ENCODE results near the gene ST3GAL2. TPM values are rescaled to one million over a fixed set of nuclear protein-coding genes. Genes with fewer than 3 reads are reported as not detected.
"Not testable (repeated sequence)": the region's sequence is repeated elsewhere in the genome, so short reads cannot be mapped to it uniquely, and the experiment has no call there.

The ST3GAL2 gene
- total RNA-seq, 2 experiments from 2014 or later = 9.3 to 9.9 TPM

GRCh38 chr16:70364399-70364798 lies 74.5 kb downstream of the ST3GAL2 start:
- H3K27me3 Mint-ChIP-seq (ENCODE audit: low read depth) = no peaks in the 10 kb centered on the region
- peaks cover 20% of the 10 kb centered on the region for H3K36me3 Mint-ChIP-seq (ENCODE audit: low read depth)
- DNase-seq = no peak
- CTCF ChIA-PET = no interaction called here
- H3K4me3 Mint-ChIP-seq = no peak overlapping the region
- no peaks in the 10 kb centered on the region for H3K9me3 Mint-ChIP-seq
- peaks cover 2% of the 10 kb centered on the region for H3K4me1 Mint-ChIP-seq (ENCODE audit: low read depth)
- H3K27ac Mint-ChIP-seq = no peak overlapping the region
- intact Hi-C loops (cut with micrococcal nuclease) = no loop called here

GRCh38 chr16:70359552-70359951 lies 79.3 kb downstream of the ST3GAL2 start:
- CTCF ChIA-PET = interaction anchor here (1.1 to 1.5 kb wide), 2 partner anchors 92 to 105 kb away, joined by 4 read pairs; no protein-coding TSS in a partner anchor
- intact Hi-C loops (cut with micrococcal nuclease) = no loop called here
- H3K4me3 Mint-ChIP-seq = no peak overlapping the region

GRCh38 chr16:70349783-70350182 lies 89.1 kb downstream of the ST3GAL2 start:
- peak; percentile 14 for DNase-seq
- Mint-ChIP-seq H3K27ac (peak overlapping the region; percentile 73), H3K9me3 (no peaks in the 10 kb centered on the region), H3K4me1 (ENCODE audit: low read depth) (peaks cover 43% of the 10 kb centered on the region), H3K4me3 (no peak overlapping the region), H3K27me3 (ENCODE audit: low read depth) (no peaks in the 10 kb centered on the region), H3K36me3 (ENCODE audit: low read depth) (peaks cover 26% of the 10 kb centered on the region)
- CTCF ChIA-PET = no interaction called here
- intact Hi-C loops (cut with micrococcal nuclease) = no loop called here

More at GRCh38 chr16:70359552-70359951, 79.3 kb downstream of the ST3GAL2 start:
- H3K9me3 Mint-ChIP-seq = no peaks in the 10 kb centered on the region
- peaks cover 22% of the 10 kb centered on the region for H3K36me3 Mint-ChIP-seq (ENCODE audit: low read depth)
- no peak overlapping the region for H3K27ac Mint-ChIP-seq
- DNase-seq = no peak
- H3K27me3 Mint-ChIP-seq (ENCODE audit: low read depth) = no peaks in the 10 kb centered on the region
- H3K4me1 Mint-ChIP-seq (ENCODE audit: low read depth) = no peaks in the 10 kb centered on the region

GRCh38 chr16:70348991-70349390 lies 89.9 kb downstream of the ST3GAL2 start:
- intact Hi-C loops (cut with micrococcal nuclease) = no loop called here
- Mint-ChIP-seq H3K36me3 (ENCODE audit: low read depth) (peaks cover 22% of the 10 kb centered on the region), H3K4me3 (peak overlapping the region; percentile 18), H3K9me3 (no peaks in the 10 kb centered on the region), H3K27me3 (ENCODE audit: low read depth) (no peaks in the 10 kb centered on the region), H3K4me1 (ENCODE audit: low read depth) (peaks cover 43% of the 10 kb centered on the region), H3K27ac (peak overlapping the region; percentile 30)
- DNase-seq = no peak
- CTCF ChIA-PET = no interaction called here

- no peak for DNase-seq
- Mint-ChIP-seq H3K27me3 (ENCODE audit: low read depth) (no peaks in the 10 kb centered on the region), H3K27ac (peak overlapping the region; percentile 97), H3K36me3 (ENCODE audit: low read depth) (peaks cover 14% of the 10 kb centered on the region), H3K4me3 (peak overlapping the region; percentile 96), H3K9me3 (no peaks in the 10 kb centered on the region), H3K4me1 (ENCODE audit: low read depth) (peaks cover 38% of the 10 kb centered on the region)
- intact Hi-C loops (cut with micrococcal nuclease) = loop anchor here (1.0 kb wide), 5 partner anchors 35 to 391 kb away; partner anchors contain the start of genes AARS1, DDX19B and ST3GAL2
- CTCF ChIA-PET = interaction anchor here (0.6 to 1.9 kb wide), 2 partner anchors 12 to 47 kb away, joined by 4 to 7 read pairs; partner anchors contain the start of gene DDX19B
Observed at GRCh38 chr16:70345840-70346239, 93.1 kb downstream of the ST3GAL2 start.

GRCh38 chr16:70342016-70342415 lies 96.9 kb downstream of the ST3GAL2 start:
- CTCF ChIA-PET = no interaction called here
- Mint-ChIP-seq H3K36me3 (ENCODE audit: low read depth) (peaks cover 2% of the 10 kb centered on the region), H3K27ac (no peak overlapping the region), H3K4me1 (ENCODE audit: low read depth) (peaks cover 8% of the 10 kb centered on the region), H3K9me3 (no peaks in the 10 kb centered on the region), H3K27me3 (ENCODE audit: low read depth) (no peaks in the 10 kb centered on the region), H3K4me3 (no peak overlapping the region)
- intact Hi-C loops (cut with micrococcal nuclease) = no loop called here
- no peak for DNase-seq

GRCh38 chr16:70341600-70341999 lies 97.3 kb downstream of the ST3GAL2 start:
- no peaks in the 10 kb centered on the region for H3K9me3 Mint-ChIP-seq
- peaks cover 2% of the 10 kb centered on the region for H3K36me3 Mint-ChIP-seq (ENCODE audit: low read depth)
- no peak overlapping the region for H3K27ac Mint-ChIP-seq
- no peak for DNase-seq
- CTCF ChIA-PET = interaction anchor here (0.6 kb wide), 1 partner anchor 35 kb away, joined by 3 read pairs; no protein-coding TSS in a partner anchor
- H3K27me3 Mint-ChIP-seq (ENCODE audit: low read depth) = no peaks in the 10 kb centered on the region
- no peak overlapping the region for H3K4me3 Mint-ChIP-seq
- intact Hi-C loops (cut with micrococcal nuclease) = no loop called here
- peaks cover 8% of the 10 kb centered on the region for H3K4me1 Mint-ChIP-seq (ENCODE audit: low read depth)

- no peaks in the 10 kb centered on the region for H3K9me3 Mint-ChIP-seq
- CTCF ChIA-PET = no interaction called here
- no peak for DNase-seq
- H3K36me3 Mint-ChIP-seq (ENCODE audit: low read depth) = peaks cover 9% of the 10 kb centered on the region
- no peak overlapping the region for H3K27ac Mint-ChIP-seq
- no peaks in the 10 kb centered on the region for H3K4me1 Mint-ChIP-seq (ENCODE audit: low read depth)
- H3K4me3 Mint-ChIP-seq = no peak overlapping the region
- intact Hi-C loops (cut with micrococcal nuclease) = no loop called here
- H3K27me3 Mint-ChIP-seq (ENCODE audit: low read depth) = no peaks in the 10 kb centered on the region
Observed at GRCh38 chr16:70337814-70338213, 101.1 kb downstream of the ST3GAL2 start.

GRCh38 chr16:70332728-70333127 lies 106.2 kb downstream of the ST3GAL2 start:
- H3K4me1 Mint-ChIP-seq (ENCODE audit: low read depth); H3K36me3 Mint-ChIP-seq (ENCODE audit: low read depth); H3K27me3 Mint-ChIP-seq (ENCODE audit: low read depth); DNase-seq; H3K9me3 Mint-ChIP-seq; H3K4me3 Mint-ChIP-seq: not testable (repeated sequence)
- intact Hi-C loops (cut with micrococcal nuclease) = loop anchor here (5.0 kb wide), 1 partner anchor 320 kb away; no protein-coding TSS in a partner anchor
- CTCF ChIA-PET = interaction anchor here (0.6 to 2.8 kb wide), 4 partner anchors 33 to 322 kb away, joined by 3 to 15 read pairs (median 8); no protein-coding TSS in a partner anchor
- peak overlapping the region; percentile 50 for H3K27ac Mint-ChIP-seq

GRCh38 chr16:70331588-70332358 lies 107.1 kb downstream of the ST3GAL2 start:
- Mint-ChIP-seq H3K27ac (peak overlapping the region; percentile 50), H3K9me3 (no peaks in the 10 kb centered on the region), H3K4me1 (ENCODE audit: low read depth) (no peaks in the 10 kb centered on the region), H3K4me3 (no peak overlapping the region), H3K27me3 (ENCODE audit: low read depth) (no peaks in the 10 kb centered on the region), H3K36me3 (ENCODE audit: low read depth) (peaks cover 7% of the 10 kb centered on the region)
- intact Hi-C loops (cut with micrococcal nuclease) = loop anchor here (5.0 kb wide), 1 partner anchor 321 kb away; no protein-coding TSS in a partner anchor
- DNase-seq = peak; percentile 26
- CTCF ChIA-PET = interaction anchor here (0.6 to 2.8 kb wide), 7 partner anchors 10 to 439 kb away, joined by 3 to 15 read pairs (median 3); no protein-coding TSS in a partner anchor

GRCh38 chr16:70331091-70331490 lies 107.8 kb downstream of the ST3GAL2 start:
- intact Hi-C loops (cut with micrococcal nuclease) = loop anchor here (5.0 kb wide), 1 partner anchor 321 kb away; no protein-coding TSS in a partner anchor
- no peak for DNase-seq
- H3K9me3 Mint-ChIP-seq = no peaks in the 10 kb centered on the region
- peaks cover 7% of the 10 kb centered on the region for H3K36me3 Mint-ChIP-seq (ENCODE audit: low read depth)
- no peaks in the 10 kb centered on the region for H3K27me3 Mint-ChIP-seq (ENCODE audit: low read depth)
- H3K4me1 Mint-ChIP-seq (ENCODE audit: low read depth) = no peaks in the 10 kb centered on the region
- H3K4me3 Mint-ChIP-seq = no peak overlapping the region
- H3K27ac Mint-ChIP-seq = no peak overlapping the region
- CTCF ChIA-PET = interaction anchor here (0.6 to 2.8 kb wide), 7 partner anchors 9 to 440 kb away, joined by 3 to 15 read pairs (median 3); no protein-coding TSS in a partner anchor

Data from activated naive CD4-positive, alpha-beta T cell treated with anti-CD3 and anti-CD28 coated beads for 36 hours (primary cell).